GM10847 (cell line): Measurements from ENCODE around the gene HTR4.

ENCODE experiments used
- POLR2A ChIP-seq: IDR thresholded peaks from 2 replicates; pipeline ENCODE4 v1.6.1; 2011; ENCODE audit not compliant: insufficient read length; ENCODE audit errors: extremely low read depth

Gene HTR4

DNA sequence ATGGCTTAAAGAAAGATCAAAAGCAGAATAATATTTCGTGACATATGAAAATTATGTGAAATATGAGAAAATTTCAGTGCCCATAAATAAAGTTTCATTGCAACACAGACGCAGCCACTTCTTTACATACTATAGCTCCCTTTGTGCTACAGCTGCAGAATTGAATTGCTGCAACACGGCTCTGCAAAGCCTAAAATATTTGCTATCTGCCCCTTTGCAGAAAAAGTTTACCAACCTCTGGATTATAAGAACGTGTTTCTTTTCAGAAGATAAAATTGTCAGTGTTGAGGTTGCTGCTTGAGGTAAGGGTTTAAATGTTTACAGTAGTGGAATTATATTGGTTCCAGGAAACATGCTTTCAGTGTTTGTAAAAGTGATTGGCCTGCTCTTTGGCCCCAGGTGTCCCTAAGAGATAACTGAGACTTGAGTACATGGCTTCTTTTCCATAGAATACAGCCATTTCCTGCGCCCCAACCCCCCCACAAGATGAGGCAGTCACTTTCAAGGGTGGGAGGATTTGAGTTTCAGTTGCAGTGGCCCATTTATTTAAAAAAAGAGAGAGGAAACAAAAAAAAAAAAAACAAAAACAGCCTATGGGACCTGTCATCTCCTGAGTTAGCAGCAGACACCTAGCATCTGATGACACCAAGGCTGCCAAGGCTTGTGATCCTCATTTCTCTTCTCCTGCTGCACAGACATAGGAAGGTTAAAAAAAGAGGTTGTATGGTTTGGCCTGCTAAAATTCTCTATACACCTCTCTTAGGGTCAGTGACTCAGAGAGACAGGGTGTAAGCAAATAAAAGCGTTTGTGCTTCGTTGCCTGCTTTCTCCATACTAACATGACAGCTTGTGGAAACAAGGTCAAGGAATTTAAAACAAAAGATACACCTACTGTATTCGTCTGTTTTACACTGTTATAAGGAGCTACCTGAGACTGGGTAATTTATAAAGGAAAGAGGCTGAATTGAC is 28.0 kb upstream of the HTR4 start:
- TF ChIP-seq POLR2A = no peak

DNA sequence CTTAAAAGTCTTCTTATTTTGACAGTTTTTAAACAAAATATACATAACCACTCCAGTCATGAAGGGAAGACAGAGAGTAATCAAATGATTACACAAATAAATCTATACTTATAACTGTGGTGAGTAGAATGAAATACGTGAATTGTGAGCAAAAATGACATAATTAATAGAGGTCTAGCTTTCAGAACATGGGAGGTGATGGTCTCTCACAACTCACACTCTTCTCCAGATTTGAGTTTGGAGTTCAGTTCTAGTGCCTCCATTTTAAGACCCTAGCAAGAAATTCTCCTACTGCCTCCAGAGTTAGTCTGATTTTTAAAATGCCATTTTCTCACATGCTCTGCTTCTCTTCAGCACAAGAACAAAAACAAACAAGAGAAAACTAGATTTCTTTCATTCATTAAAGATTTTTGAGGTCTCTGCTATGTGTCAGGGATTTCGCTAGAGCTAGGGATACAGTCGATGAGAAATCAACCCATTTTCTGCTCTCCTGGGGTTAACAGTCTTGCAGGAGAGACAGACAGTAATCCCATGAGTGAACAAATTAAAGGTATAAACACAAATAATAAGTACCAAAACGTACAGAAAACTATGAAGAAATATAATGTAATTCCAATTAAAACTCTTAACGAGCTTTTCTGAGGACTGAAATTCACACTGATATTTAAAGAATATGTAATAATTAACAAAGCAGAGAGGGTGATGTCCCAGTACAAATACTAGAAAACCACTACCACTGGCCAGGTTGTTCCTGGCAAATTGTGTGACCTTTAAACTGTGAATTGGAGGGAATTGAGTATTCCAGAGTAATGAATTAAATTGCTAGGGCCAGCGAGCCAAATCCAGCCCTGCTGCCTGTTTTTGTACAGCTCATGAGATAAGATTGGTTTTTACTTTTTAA is 27.1 kb upstream of the HTR4 start:
- TF ChIP-seq POLR2A = no peak

DNA sequence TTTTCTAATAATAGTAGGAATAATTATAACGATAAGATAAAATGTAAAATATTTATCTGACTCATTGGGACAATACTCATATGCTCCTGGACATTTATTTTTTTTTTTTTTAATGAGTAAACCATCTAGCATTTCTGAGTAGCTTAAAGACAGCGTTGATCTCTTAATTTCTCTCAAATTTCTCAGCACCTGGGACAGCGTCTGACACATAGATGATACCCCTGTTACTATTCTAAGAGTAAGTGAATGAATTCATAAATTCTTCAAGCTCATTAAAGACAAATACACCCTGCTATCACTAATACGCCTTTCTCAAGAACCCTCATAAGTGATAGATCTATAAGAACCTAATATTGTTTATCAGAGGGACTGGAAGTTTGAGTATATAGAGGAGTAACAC is 12.0 kb upstream of the HTR4 start:
- no peak for TF ChIP-seq POLR2A

DNA sequence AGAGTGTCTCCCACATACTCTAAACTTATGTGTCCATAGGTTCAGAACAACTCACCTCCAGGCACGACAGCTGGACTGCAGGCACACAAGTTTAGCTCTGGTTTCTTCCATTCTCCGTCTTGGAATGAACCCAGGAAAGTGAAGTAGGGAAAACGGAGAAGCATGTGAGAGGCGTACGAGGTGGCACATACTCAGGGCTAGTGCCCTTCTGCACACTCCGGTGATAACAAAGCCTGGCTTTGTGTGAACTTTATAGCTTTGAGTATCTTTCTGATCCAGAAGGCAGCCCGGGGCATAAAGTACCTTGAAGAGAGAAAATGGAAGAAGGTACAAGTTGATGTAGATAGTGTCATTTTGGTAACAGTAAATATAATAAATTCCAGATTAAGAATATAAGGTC is 11.1 kb upstream of the HTR4 start:
- no peak for TF ChIP-seq POLR2A

DNA sequence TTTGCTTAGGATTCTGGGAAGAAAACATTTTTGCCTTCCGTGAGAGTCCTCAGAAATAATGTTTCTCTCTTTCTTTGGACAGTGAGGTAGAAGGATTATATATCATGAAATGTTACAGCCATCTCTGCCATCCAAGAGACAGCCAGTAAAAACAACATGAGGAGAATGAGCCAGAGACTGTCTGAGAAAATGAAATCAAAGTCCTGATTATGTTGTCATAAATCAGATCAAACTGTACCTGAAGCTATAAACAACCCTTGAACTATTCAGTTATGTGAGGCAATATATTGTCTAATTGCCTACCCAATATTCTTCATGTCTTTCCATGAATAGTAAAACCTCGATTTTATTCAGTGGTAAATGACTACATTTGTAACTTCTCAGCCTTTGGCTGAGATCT is 9.2 kb upstream of the HTR4 start:
- no peak for TF ChIP-seq POLR2A

DNA sequence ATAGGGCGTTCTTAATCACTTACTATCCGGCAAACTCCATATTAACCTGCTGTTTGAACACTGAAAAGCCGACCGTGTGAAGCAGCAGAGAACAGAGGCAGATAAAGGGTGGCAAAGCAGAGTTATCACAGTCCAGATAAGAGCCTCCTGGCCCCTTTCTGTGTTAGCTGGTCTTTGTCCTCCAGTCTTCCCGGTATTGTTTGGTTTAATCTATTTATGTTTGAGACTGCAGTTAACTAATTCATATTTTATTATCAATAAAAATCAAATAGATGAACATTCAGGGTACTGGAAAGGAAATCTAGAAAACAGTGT is 6.0 kb upstream of the HTR4 start:
- no peak for TF ChIP-seq POLR2A

DNA sequence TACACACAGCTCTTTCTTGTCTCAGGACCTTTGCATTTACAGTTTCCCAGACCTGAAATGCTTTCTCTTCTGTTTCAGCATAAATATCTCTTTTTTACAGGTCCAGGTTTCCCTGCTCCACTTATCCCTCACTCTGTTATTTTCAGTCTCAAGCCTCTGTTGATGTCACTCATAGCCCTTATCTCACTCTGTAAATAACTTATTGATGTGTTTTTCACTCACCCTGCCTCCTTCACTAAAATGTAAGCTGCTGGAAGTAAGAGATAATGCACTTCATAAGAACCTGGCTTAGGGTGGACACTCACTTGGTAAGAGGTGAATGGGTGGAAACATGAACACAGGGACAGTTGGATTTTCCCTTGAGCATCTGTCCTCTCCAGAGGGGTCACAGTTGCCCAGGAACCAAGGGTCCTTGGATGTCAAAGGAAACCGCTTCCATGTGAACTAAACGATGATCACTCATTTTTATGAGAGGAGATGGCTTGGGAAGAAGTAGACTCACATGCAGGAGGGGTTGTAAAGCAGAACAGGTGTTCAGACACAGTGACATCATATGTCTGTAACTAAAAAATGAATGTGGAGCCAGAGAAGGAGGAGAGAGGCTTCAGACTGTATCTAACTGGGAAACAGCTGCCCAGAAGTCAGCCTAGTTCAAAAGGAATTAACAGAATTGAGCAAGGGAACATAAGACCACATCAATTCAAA is 5.5 kb upstream of the HTR4 start:
- no peak for TF ChIP-seq POLR2A

DNA sequence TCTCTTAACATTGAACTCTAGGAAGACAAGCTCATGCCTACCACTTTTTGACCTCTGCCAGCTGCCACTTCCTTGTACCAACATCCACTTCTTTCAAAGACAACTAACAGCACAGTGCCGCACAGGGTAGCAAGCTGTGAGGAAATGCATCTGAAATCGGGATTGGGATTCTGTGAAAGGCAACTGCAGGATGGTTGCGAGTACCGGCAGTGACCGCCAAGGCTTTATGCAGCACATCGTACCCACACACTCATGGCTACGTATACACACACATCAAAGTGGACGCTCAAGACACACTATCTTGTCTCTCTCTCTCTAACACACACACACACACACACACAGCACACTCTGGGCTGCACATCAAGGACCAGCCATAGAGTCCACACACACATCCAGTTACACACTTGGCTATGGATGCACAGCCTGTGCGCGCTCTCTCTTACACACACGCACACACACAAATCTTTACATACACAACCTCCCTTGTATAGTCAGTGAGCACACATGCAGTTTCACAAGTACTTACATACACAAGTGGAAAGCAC is 964 bp downstream of the HTR4 start:
- no peak for TF ChIP-seq POLR2A

DNA sequence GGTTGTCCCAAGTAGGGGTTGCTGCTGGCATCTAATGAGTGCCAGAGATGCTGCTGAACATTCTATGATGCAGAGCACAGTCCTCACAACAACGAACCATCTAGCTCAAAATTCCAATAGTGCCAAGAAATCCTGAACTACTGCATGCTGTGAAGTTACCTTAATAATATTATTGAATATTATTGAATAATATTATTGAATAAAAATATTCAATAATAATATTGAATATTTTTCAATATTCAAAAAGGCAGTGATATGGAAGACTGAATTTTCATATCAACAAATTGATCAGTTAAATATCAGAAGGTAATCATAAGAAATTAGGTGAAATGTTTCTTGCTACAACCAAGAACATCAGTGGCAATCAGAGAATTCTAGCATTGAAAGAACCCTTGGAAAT is 2.8 kb downstream of the HTR4 start:
- TF ChIP-seq POLR2A = no peak

DNA sequence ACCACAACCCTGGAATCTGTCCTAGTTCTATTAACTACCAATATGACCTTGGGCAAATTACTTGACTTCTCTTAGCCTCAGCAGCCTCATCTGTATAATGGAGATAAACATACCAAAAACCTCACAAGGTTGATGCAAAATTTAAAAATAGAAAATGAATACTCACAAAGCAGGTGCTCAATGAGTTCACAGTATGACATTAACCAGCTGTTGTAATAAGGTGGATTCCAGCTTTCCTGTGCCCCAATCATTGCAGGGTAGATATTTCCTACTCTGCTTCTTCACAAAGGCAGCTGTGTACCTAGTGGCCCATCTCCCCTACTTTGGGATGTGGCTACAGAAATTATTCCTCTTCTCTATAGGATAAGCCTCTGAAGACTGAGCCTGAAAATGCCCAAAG is 8.8 kb downstream of the HTR4 start:
- TF ChIP-seq POLR2A = no peak

DNA sequence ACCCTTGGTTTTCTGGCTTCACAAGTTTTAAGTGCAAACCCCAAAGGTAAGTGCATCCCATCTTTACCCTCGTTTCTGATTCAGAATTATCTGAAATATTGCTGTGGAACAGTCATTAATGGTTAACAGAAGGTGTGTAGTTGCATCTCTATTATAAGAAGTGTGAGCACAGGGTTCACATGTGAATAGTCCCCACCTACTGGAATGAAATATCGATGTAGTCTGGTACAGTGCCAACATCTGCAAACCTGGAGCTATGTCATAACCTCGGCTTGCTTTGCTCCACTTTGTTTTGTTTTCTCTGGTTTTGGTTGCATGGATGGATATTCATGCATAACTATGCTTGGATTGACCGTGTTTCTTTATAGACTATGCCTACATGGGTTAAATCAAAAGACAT is 12.6 kb downstream of the HTR4 start:
- TF ChIP-seq POLR2A = no peak

DNA sequence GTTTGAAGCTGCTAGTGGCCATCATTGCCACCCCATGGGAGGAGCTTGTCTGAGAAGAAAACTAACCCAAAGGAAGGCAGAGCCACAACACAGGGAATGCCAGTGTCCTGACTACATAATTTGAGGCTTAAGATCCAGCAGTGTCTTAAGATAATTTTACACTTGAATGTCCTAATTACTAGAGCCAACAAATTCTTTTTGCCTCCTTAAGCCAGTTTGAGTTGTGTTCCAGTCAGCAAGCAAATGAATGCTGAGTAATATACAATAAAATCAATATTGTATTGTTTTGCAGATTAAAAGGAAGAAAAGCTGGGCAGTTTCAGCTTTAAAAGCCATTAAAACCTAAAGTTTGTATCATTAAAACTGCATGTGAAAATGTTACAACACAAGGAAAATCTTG is 13.9 kb downstream of the HTR4 start:
- no peak for TF ChIP-seq POLR2A

DNA sequence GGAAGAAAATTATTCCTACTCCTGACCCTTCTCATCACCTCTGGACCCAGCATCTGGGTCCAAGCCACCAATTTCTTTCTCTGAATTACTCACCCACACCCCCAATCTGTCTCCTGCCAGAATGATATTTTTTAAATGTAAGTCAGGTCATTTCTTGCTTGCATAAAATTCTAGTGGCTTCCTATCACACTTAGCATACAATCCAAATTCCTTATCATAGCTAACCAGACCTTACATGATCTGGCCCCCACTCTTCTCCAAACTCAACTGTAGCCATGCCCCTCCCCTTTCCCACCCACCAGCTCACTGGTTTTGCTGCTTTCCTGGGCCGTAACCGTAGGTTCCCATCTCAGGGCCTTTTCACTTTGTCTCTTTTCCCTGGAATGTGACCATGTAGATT is 15.2 kb downstream of the HTR4 start:
- TF ChIP-seq POLR2A = no peak

DNA sequence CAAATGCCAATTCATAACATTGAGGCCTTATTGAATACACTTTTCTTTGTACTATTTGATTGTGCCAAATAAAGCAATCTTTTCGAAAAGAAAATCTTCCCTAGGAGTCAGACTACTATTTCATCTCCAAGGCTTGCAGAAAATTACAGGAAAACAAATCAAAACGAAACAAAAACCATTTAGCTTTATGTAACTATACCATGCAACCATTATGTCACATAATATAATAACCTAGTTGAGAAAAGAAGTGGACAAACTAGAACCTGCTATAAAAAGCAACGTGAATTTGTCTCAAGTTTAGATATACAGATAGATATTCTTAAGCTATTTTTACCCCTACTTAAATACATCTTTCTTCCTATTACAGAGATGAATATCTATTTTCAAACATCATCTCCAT is 18.0 kb downstream of the HTR4 start:
- TF ChIP-seq POLR2A = no peak
